Dermis blood vessel endothelial cell (primary cell): ENCODE results near the gene RRAS2. TPM values are rescaled to one million over a fixed set of nuclear protein-coding genes. Genes with fewer than 3 reads are reported as not detected.

Experiments used
- DNase-seq: peaks from one replicate; pipeline ENCODE4 v3.0.0; 2010
- total RNA-seq: library from RNA; depleted of rRNA; stranded (reverse); fragments of >200 nt; gene quantifications from 2 replicates; pipeline ENCODE4 v1.2.3, GENCODE V29; 2014

RRAS2 gene
- total RNA-seq, 1 donor from 2014 or later = 112 TPM

- peak; percentile 70 for DNase-seq
Measured at GRCh38 chr11:14336507-14337503, 22.2 kb downstream of the RRAS2 start.

GRCh38 chr11:14335712-14336111 is 23.3 kb downstream of the RRAS2 start:
- DNase-seq = no peak

GRCh38 chr11:14334893-14335292 is 24.1 kb downstream of the RRAS2 start:
- no peak for DNase-seq

- no peak for DNase-seq
Measured at GRCh38 chr11:14334192-14334591, 24.8 kb downstream of the RRAS2 start.

GRCh38 chr11:14331476-14332136 is 27.4 kb downstream of the RRAS2 start:
- DNase-seq = no peak

GRCh38 chr11:14330881-14331280 is 28.1 kb downstream of the RRAS2 start:
- DNase-seq = no peak

GRCh38 chr11:14329702-14330101 is 29.3 kb downstream of the RRAS2 start:
- DNase-seq = no peak

- no peak for DNase-seq
Measured at GRCh38 chr11:14327116-14327515, 31.9 kb downstream of the RRAS2 start.

GRCh38 chr11:14323118-14323676 is 35.8 kb downstream of the RRAS2 start:
- DNase-seq = peak; percentile 38

GRCh38 chr11:14322510-14322909 is 36.5 kb downstream of the RRAS2 start:
- DNase-seq = peak; percentile 29

GRCh38 chr11:14320020-14320419 is 39.0 kb downstream of the RRAS2 start:
- DNase-seq = no peak

GRCh38 chr11:14318581-14318981 is 40.4 kb downstream of the RRAS2 start:
- DNase-seq = peak; percentile 45

- no peak for DNase-seq
Measured at GRCh38 chr11:14317659-14318325, 41.2 kb downstream of the RRAS2 start.

- DNase-seq = no peak
Measured at GRCh38 chr11:14315130-14315529, 43.9 kb downstream of the RRAS2 start.

- no peak for DNase-seq
Measured at GRCh38 chr11:14314127-14314526, 44.9 kb downstream of the RRAS2 start.

GRCh38 chr11:14312736-14313438 is 46.1 kb downstream of the RRAS2 start:
- DNase-seq = no peak

GRCh38 chr11:14310679-14311078 is 48.3 kb downstream of the RRAS2 start:
- peak; percentile 63 for DNase-seq

- DNase-seq = no peak
Measured at GRCh38 chr11:14309425-14310192, 49.4 kb downstream of the RRAS2 start.

GRCh38 chr11:14308897-14309387 is 50.0 kb downstream of the RRAS2 start:
- no peak for DNase-seq

GRCh38 chr11:14308114-14308896 is 50.7 kb downstream of the RRAS2 start:
- DNase-seq = peak; percentile 67
